Colonic mucosa (tissue), 4 donors: ENCODE results near the gene LHX2. TPM values are rescaled to one million over a fixed set of nuclear protein-coding genes. Genes with fewer than 3 reads are reported as not detected.

Source experiments
- DNase-seq: peaks from one replicate; pipeline ENCODE4 v3.0.0-alpha.2; 2020
- H3K27ac ChIP-seq: fragments of 200-600 bp; one replicate; pipeline ENCODE4 v1.8.0; 2021
- H3K27me3 ChIP-seq: fragments of 200-600 bp; one replicate; pipeline ENCODE4 v1.8.0; 2021
- H3K36me3 ChIP-seq: fragments of 200-600 bp; one replicate; pipeline ENCODE4 v1.8.0; 2021
- H3K4me1 ChIP-seq: fragments of 200-600 bp; one replicate; pipeline ENCODE4 v1.8.0; 2021; ENCODE audit warnings: mild to moderate bottlenecking
- H3K4me3 ChIP-seq: fragments of 200-600 bp; one replicate; pipeline ENCODE4 v1.8.0; 2021
- H3K9ac ChIP-seq, 2 donors: one replicate each; pipeline ENCODE4 v1.7.0; 2013; ENCODE audit warnings: control low read depth in 2 of 2, low read depth in 2 of 2, low read length in 2 of 2
- H3K9me3 ChIP-seq: fragments of 200-600 bp; one replicate; pipeline ENCODE4 v1.8.0; 2021
- CTCF ChIP-seq: fragments of 200-600 bp; IDR thresholded peaks from one replicate; pipeline ENCODE4 v1.8.0; 2022; ENCODE audit warnings: antibody characterized with exemption, mild to moderate bottlenecking
- intact Hi-C: fragments of 100-400 bp; cut with DNase I; formaldehyde crosslinking; loops from one replicate; pipeline ENCODE4 v1.14.1; 2022
- total RNA-seq, 2 donors: library from RNA; stranded (reverse); fragmentation: NEBNext Ultra II Directional in 1 of 2; extraction: Animal tissue kit (Norgen Biotek cat#: 25700) in 1 of 2; gene quantifications; one replicate each; pipeline ENCODE4 v1.2.1, GENCODE V29; 2021
- donor health status: healthy.
- donor health status: DM: no; HTN: no; CAD: no.
- donor health status: DM: no; HTN: no; CAD: no.

The LHX2 gene
- total RNA-seq, 2 donors from 2014 or later, result 0.10 TPM; not detected in 1

DNA sequence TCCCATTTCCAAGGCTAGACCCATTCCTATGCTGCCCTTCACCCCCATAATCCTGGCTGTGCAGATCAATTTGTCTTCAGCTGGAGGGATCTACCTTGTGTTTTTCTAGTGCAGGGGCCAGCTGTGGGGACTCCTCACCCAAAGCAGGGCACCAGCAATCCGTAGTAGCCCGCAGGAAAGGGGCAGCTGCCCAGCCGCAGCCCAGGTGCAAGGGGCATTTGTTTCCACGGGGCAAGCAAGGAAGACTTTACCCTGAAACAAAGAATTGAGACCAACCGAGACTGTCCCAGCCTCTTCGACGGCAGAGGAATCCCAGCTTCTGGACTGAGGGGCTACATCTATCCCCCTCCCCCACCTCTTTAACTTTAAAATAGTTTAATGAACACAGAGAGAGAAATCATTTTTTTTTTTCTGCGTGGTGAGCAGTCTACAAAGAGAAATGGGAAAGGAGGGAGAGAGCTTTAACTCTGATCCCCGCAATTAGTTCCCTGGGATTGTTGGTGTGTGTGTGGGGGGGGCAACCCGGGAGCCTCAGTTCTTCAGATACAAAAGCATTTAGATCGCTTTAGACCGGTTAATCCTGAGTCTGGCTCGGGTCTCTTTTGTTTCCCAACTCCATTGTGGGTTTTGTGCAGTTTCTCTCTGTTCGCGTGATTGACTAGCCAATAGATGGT is 10.6 kb upstream of the LHX2 start:
- Histone ChIP-seq H3K36me3 (no peaks in the 10 kb centered on the region), H3K27ac (no peak overlapping the region), H3K9ac (no peak overlapping the region), H3K4me3 (no peak overlapping the region), H3K27me3 (peaks cover 92% of the 10 kb centered on the region), H3K4me1 (no peaks in the 10 kb centered on the region), H3K9me3 (no peaks in the 10 kb centered on the region)
- no peak for TF ChIP-seq CTCF
- no peak for DNase-seq
- intact Hi-C loops, result no loop called here

- no peak for TF ChIP-seq CTCF
- Histone ChIP-seq H3K4me3 (no peak overlapping the region), H3K4me1 (no peaks in the 10 kb centered on the region), H3K9me3 (no peaks in the 10 kb centered on the region), H3K36me3 (no peaks in the 10 kb centered on the region), H3K27me3 (peaks cover 92% of the 10 kb centered on the region), H3K9ac (no peak overlapping the region), H3K27ac (no peak overlapping the region)
- no peak for DNase-seq
- intact Hi-C loops, result no loop called here
Observed at GRCh38 chr9:124001458-124001799, 10.1 kb upstream of the LHX2 start.

DNA sequence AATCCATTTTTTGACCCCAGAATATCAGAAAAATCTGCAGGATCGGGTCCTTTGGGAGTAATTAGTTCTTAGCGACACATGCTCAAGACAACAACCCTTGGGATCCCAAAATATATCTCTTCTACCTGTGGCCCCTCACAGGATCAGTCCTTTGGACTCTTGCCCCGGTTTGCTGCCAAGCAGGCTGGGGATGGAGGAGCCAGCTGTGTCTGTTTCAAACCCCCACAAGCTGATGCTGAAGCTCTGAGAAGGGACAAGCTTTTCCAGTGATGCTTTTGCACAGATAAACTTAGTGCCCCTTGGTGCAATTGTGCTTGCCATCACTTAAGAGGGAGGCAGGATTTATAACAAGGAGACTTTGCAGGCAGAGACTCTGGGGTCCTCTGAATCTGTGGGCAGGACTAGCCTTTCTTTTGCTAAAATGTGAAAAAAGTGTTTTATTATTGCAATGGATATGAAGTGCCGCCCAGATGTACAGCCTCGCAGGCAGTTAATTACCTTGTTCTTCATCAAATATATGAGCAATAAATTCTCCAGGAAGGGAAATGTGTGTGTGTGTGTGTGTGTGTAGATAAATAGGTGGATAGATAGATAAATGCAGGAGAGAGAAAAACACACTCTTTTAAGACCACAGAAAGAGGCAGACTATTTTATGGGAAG is 9.6 kb upstream of the LHX2 start:
- Histone ChIP-seq H3K4me1 (no peaks in the 10 kb centered on the region), H3K4me3 (no peak overlapping the region), H3K36me3 (no peaks in the 10 kb centered on the region), H3K9me3 (no peaks in the 10 kb centered on the region), H3K27me3 (peaks cover 92% of the 10 kb centered on the region), H3K9ac (no peak overlapping the region), H3K27ac (no peak overlapping the region)
- no peak for DNase-seq
- intact Hi-C loops, result no loop called here
- no peak for TF ChIP-seq CTCF

DNA sequence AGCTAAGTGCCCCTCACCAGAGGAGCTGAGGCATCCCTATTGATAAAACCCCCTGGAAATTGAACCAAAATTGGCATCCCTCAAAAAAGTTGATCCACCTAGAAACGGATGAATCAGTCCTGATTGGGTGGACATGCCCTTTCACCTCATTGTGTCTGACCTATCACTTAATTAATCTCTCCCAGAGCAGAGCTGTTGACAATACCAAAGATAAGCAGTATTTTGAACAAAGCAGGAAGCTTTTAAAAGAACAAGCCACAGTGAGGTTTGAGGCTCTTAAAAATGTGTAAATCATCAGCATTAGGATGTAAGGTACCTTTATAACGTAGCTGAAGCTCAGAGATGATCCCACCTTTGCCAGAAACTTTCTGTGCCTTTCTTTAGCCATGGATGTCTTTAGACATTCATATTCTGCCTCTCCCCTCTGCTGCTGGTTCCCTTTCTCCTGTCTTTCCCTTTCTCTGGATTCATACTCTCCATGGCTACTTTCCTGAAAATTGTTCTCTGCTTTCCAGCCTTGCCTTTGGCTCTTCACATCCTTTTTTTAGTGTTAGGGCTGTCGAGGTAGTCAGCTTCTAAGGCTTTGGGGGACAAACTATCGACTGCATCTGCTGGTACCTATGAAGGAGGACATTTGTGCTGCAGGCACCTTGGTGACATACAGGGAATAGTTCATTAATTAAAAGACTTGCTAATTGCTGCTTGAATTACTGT is 7.8 kb upstream of the LHX2 start:
- DNase-seq, result no peak
- H3K27me3 ChIP-seq, result peaks cover 90% of the 10 kb centered on the region
- no peak overlapping the region for H3K9ac ChIP-seq
- H3K27ac ChIP-seq, result no peak overlapping the region
- no peak overlapping the region for H3K4me3 ChIP-seq
- H3K36me3 ChIP-seq, result no peaks in the 10 kb centered on the region
- no peaks in the 10 kb centered on the region for H3K9me3 ChIP-seq
- no peaks in the 10 kb centered on the region for H3K4me1 ChIP-seq
- TF ChIP-seq CTCF, result no peak
- intact Hi-C loops, result no loop called here

GRCh38 chr9:124004593-124004992 is 7.0 kb upstream of the LHX2 start:
- H3K9me3 ChIP-seq, result no peaks in the 10 kb centered on the region
- intact Hi-C loops, result no loop called here
- no peaks in the 10 kb centered on the region for H3K36me3 ChIP-seq
- no peak for TF ChIP-seq CTCF
- no peaks in the 10 kb centered on the region for H3K4me1 ChIP-seq
- H3K27me3 ChIP-seq, result peaks cover 94% of the 10 kb centered on the region
- DNase-seq, result no peak
- no peak overlapping the region for H3K27ac ChIP-seq
- H3K4me3 ChIP-seq, result no peak overlapping the region
- no peak overlapping the region for H3K9ac ChIP-seq
